SK-N-SH treated with all-trans-retinoic acid at 6 μM for 48 hours (cell line): ENCODE measurements around the gene CIRBP.

Experiments
- ATAC-seq: fragments of 200-7000 bp; cut with Tn5 transposase; 3 replicates; pipeline ENCODE4 v1.9.1; 2020; ENCODE audit warnings: mild to moderate bottlenecking, moderate library complexity
- ARNTL ChIP-seq: fragments of 450-650 bp; formaldehyde crosslinking; IDR thresholded peaks from 2 replicates; pipeline ENCODE4 v1.5.0; 2020; ENCODE audit warnings: low read depth, mild to moderate bottlenecking, moderate library complexity, borderline replicate concordance
- BACH2 ChIP-seq: fragments of 250-450 bp; sonication (Bioruptor Pico); IDR thresholded peaks from 2 replicates; pipeline ENCODE4 v1.9.0; 2021; ENCODE audit warnings: mild to moderate bottlenecking, borderline replicate concordance
- CSDC2 ChIP-seq: fragments of 250-450 bp; sonication (Bioruptor Pico); IDR thresholded peaks from 2 replicates; pipeline ENCODE4 v1.5.0; 2020; ENCODE audit warnings: mild to moderate bottlenecking, moderate library complexity
- ESRRG ChIP-seq: fragments of 250-450 bp; sonication (Bioruptor Pico); IDR thresholded peaks from 2 replicates; pipeline ENCODE4 v1.6.1; 2021; ENCODE audit warnings: mild to moderate bottlenecking
- GLIS3 ChIP-seq: fragments of 250-450 bp; sonication (Bioruptor Pico); IDR thresholded peaks from 2 replicates; pipeline ENCODE4 v1.5.0; 2020; ENCODE audit warnings: mild to moderate bottlenecking, moderate library complexity
- ISL1 ChIP-seq: fragments of 250-450 bp; sonication (Bioruptor Pico); IDR thresholded peaks from 2 replicates; pipeline ENCODE4 v2.1.2; 2022; ENCODE audit warnings: mild to moderate bottlenecking, moderate library complexity
- PPARA ChIP-seq: fragments of 250-450 bp; sonication (Bioruptor Pico); IDR thresholded peaks from 2 replicates; pipeline ENCODE4 v1.5.0; 2020; ENCODE audit warnings: mild to moderate bottlenecking, borderline replicate concordance
- RARB ChIP-seq: fragments of 250-450 bp; sonication (Bioruptor Pico); IDR thresholded peaks from 2 replicates; pipeline ENCODE4 v1.8.0; 2021; ENCODE audit warnings: mild to moderate bottlenecking, moderate library complexity
- SNAI2 ChIP-seq: fragments of 250-450 bp; sonication (Bioruptor Pico); IDR thresholded peaks from 2 replicates; pipeline ENCODE4 v1.5.0; 2020; ENCODE audit warnings: mild to moderate bottlenecking, moderate library complexity
- TCF4 ChIP-seq: fragments of 250-450 bp; sonication (Bioruptor Pico); IDR thresholded peaks from 2 replicates; pipeline ENCODE4 v1.8.0; 2021; ENCODE audit warnings: mild to moderate bottlenecking, moderate library complexity, borderline replicate concordance
- TOX ChIP-seq: fragments of 250-450 bp; sonication (Bioruptor Pico); IDR thresholded peaks from 2 replicates; pipeline ENCODE4 v1.8.0; 2021; ENCODE audit warnings: mild to moderate bottlenecking, moderate library complexity, borderline replicate concordance
- ZFP3 ChIP-seq: fragments of 250-450 bp; sonication (Bioruptor Pico); IDR thresholded peaks from 2 replicates; pipeline ENCODE4 v1.5.0; 2020; ENCODE audit warnings: mild to moderate bottlenecking, moderate library complexity
- ZFP30 ChIP-seq: fragments of 450-650 bp; formaldehyde crosslinking; IDR thresholded peaks from 2 replicates; pipeline ENCODE4 v1.5.0; 2022; ENCODE audit warnings: mild to moderate bottlenecking, moderate library complexity
- ZNF565 ChIP-seq: fragments of 450-650 bp; formaldehyde crosslinking; conservative IDR thresholded peaks from 2 replicates; pipeline ENCODE4 v1.5.0; 2020; ENCODE audit warnings: low read depth, mild to moderate bottlenecking, moderate library complexity
- ZNF70 ChIP-seq: fragments of 450-650 bp; formaldehyde crosslinking; IDR thresholded peaks from 2 replicates; pipeline ENCODE4 v1.5.0; 2020; ENCODE audit warnings: mild to moderate bottlenecking, moderate library complexity
- ZNF8 ChIP-seq: fragments of 450-650 bp; formaldehyde crosslinking; IDR thresholded peaks from 2 replicates; pipeline ENCODE4 v1.5.0; 2020; ENCODE audit warnings: mild to moderate bottlenecking, moderate library complexity
- TF ChIP-seq, protein P1 (sequence below): fragments of 250-450 bp; sonication (Bioruptor Pico); IDR thresholded peaks from 2 replicates; pipeline ENCODE4 v1.5.1; 2020; ENCODE audit warnings: low read depth, mild to moderate bottlenecking, moderate library complexity
- TF ChIP-seq, protein P2 (sequence below): fragments of 250-450 bp; sonication (Bioruptor Pico); IDR thresholded peaks from 2 replicates; pipeline ENCODE4 v1.8.0; 2021; ENCODE audit warnings: low read depth, mild to moderate bottlenecking, moderate library complexity, borderline replicate concordance
- TF ChIP-seq, protein P3 (sequence below): fragments of 250-450 bp; sonication (Bioruptor Pico); IDR thresholded peaks from 2 replicates; pipeline ENCODE4 v1.5.0; 2020; ENCODE audit warnings: mild to moderate bottlenecking, moderate library complexity
- TF ChIP-seq, protein P4 (sequence below): fragments of 250-450 bp; sonication (Bioruptor Pico); IDR thresholded peaks from 2 replicates; pipeline ENCODE4 v1.5.1; 2021; ENCODE audit warnings: mild to moderate bottlenecking, moderate library complexity
- TF ChIP-seq, protein P5 (sequence below): fragments of 250-450 bp; sonication (Bioruptor Pico); IDR thresholded peaks from 2 replicates; pipeline ENCODE4 v1.8.0; 2020; ENCODE audit warnings: mild to moderate bottlenecking, moderate library complexity, borderline replicate concordance

CIRBP gene

DNA sequence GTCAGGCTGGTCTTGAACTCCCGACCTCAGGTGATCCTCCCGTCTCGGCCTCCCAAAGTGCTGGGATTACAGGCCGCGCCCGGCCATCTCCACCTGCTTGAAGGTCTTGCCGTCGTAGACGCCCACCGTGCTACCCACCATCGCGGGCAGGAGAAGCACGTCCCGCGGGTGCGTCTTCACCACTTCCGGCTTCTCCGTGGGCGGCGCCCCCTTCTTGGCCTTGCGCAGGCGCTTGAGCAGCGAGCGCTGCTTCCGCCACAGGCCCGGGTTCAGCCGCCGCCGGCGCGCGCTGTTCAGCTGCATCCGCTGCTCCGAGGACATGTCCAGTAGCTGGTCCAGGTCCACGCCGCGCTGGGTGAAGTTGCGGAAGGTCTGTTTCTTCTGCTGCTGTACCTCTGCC is 38.2 kb downstream of the CIRBP start:
- TF ChIP-seq ZNF70 (no peak), GLIS3 (CRISPR knock-in tag) (no peak), SNAI2 (no peak), ARNTL (CRISPR knock-in tag) (no peak), RARB (CRISPR knock-in tag) (no peak), ESRRG (CRISPR knock-in tag) (no peak), ZFP30 (CRISPR knock-in tag) (no peak), CSDC2 (no peak), ZNF565 (CRISPR knock-in tag) (no peak), ZFP3 (CRISPR knock-in tag) (no peak), TCF4 (CRISPR knock-in tag) (no peak), TOX (CRISPR knock-in tag) (no peak)
- TF ChIP-seq, protein P1, sequence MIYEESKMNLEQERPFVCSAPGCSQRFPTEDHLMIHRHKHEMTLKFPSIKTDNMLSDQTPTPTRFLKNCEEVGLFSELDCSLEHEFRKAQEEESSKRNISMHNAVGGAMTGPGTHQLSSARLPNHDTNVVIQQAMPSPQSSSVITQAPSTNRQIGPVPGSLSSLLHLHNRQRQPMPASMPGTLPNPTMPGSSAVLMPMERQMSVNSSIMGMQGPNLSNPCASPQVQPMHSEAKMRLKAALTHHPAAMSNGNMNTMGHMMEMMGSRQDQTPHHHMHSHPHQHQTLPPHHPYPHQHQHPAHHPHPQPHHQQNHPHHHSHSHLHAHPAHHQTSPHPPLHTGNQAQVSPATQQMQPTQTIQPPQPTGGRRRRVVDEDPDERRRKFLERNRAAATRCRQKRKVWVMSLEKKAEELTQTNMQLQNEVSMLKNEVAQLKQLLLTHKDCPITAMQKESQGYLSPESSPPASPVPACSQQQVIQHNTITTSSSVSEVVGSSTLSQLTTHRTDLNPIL (CRISPR knock-in tag) = no peak
- TF ChIP-seq, protein P2, sequence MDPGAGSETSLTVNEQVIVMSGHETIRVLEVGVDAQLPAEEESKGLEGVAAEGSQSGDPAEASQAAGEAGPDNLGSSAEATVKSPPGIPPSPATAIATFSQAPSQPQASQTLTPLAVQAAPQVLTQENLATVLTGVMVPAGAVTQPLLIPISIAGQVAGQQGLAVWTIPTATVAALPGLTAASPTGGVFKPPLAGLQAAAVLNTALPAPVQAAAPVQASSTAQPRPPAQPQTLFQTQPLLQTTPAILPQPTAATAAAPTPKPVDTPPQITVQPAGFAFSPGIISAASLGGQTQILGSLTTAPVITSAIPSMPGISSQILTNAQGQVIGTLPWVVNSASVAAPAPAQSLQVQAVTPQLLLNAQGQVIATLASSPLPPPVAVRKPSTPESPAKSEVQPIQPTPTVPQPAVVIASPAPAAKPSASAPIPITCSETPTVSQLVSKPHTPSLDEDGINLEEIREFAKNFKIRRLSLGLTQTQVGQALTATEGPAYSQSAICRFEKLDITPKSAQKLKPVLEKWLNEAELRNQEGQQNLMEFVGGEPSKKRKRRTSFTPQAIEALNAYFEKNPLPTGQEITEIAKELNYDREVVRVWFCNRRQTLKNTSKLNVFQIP (CRISPR knock-in tag) = no peak
- TF ChIP-seq, protein P3, sequence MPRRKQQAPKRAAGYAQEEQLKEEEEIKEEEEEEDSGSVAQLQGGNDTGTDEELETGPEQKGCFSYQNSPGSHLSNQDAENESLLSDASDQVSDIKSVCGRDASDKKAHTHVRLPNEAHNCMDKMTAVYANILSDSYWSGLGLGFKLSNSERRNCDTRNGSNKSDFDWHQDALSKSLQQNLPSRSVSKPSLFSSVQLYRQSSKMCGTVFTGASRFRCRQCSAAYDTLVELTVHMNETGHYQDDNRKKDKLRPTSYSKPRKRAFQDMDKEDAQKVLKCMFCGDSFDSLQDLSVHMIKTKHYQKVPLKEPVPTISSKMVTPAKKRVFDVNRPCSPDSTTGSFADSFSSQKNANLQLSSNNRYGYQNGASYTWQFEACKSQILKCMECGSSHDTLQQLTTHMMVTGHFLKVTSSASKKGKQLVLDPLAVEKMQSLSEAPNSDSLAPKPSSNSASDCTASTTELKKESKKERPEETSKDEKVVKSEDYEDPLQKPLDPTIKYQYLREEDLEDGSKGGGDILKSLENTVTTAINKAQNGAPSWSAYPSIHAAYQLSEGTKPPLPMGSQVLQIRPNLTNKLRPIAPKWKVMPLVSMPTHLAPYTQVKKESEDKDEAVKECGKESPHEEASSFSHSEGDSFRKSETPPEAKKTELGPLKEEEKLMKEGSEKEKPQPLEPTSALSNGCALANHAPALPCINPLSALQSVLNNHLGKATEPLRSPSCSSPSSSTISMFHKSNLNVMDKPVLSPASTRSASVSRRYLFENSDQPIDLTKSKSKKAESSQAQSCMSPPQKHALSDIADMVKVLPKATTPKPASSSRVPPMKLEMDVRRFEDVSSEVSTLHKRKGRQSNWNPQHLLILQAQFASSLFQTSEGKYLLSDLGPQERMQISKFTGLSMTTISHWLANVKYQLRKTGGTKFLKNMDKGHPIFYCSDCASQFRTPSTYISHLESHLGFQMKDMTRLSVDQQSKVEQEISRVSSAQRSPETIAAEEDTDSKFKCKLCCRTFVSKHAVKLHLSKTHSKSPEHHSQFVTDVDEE (CRISPR knock-in tag) = no peak
- TF ChIP-seq, protein P4, sequence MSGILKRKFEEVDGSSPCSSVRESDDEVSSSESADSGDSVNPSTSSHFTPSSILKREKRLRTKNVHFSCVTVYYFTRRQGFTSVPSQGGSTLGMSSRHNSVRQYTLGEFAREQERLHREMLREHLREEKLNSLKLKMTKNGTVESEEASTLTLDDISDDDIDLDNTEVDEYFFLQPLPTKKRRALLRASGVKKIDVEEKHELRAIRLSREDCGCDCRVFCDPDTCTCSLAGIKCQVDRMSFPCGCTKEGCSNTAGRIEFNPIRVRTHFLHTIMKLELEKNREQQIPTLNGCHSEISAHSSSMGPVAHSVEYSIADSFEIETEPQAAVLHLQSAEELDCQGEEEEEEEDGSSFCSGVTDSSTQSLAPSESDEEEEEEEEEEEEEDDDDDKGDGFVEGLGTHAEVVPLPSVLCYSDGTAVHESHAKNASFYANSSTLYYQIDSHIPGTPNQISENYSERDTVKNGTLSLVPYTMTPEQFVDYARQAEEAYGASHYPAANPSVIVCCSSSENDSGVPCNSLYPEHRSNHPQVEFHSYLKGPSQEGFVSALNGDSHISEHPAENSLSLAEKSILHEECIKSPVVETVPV (CRISPR knock-in tag) = no peak
- TF ChIP-seq, protein P5, sequence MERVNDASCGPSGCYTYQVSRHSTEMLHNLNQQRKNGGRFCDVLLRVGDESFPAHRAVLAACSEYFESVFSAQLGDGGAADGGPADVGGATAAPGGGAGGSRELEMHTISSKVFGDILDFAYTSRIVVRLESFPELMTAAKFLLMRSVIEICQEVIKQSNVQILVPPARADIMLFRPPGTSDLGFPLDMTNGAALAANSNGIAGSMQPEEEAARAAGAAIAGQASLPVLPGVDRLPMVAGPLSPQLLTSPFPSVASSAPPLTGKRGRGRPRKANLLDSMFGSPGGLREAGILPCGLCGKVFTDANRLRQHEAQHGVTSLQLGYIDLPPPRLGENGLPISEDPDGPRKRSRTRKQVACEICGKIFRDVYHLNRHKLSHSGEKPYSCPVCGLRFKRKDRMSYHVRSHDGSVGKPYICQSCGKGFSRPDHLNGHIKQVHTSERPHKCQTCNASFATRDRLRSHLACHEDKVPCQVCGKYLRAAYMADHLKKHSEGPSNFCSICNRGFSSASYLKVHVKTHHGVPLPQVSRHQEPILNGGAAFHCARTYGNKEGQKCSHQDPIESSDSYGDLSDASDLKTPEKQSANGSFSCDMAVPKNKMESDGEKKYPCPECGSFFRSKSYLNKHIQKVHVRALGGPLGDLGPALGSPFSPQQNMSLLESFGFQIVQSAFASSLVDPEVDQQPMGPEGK (CRISPR knock-in tag) = no peak
- TF ChIP-seq, all 23 proteins: peak for 0
- no peak for ATAC-seq

DNA sequence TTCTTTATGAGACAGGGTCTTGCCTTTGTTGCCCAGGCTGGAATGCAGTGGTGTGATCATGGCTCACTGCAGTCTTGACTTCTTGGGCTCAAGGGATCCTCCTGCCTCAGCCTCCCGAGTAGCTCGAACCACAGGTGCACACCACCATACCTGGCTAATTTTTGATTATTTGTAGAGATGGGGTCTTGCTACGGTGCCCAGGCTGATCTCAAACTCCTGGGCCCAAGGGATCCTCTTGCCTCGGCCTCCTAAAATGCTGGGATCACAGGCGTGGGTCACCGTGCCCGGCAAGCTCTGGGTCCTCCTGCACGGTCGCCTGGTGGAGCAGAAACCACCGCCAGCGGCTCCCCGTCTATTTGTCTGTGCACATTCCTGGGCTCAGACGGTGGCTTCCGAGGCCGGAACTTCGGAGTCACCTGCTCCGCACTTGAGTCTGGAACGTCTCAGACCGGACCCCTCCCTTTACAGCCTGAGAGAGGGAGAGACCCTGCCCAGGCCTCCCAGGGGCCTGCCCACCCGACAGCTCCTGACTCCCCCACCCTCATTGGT is 38.7 kb downstream of the CIRBP start:
- TF ChIP-seq ZNF8 (CRISPR knock-in tag) (no peak), ZFP30 (CRISPR knock-in tag) (no peak), ESRRG (CRISPR knock-in tag) (no peak), ZNF70 (no peak), BACH2 (CRISPR knock-in tag) (no peak), CSDC2 (no peak), ARNTL (CRISPR knock-in tag) (no peak), ISL1 (CRISPR knock-in tag) (no peak), PPARA (CRISPR knock-in tag) (no peak), TOX (CRISPR knock-in tag) (no peak), SNAI2 (no peak), TCF4 (CRISPR knock-in tag) (no peak), RARB (CRISPR knock-in tag) (no peak)
- TF ChIP-seq, protein P4 (CRISPR knock-in tag) = no peak
- TF ChIP-seq, protein P2 (CRISPR knock-in tag) = no peak
- TF ChIP-seq, protein P1 (CRISPR knock-in tag) = no peak
- TF ChIP-seq, all 23 proteins: peak for 0
- no peak for ATAC-seq
